ENCODE data around the gene MMS19.

Gene MMS19

GRCh38 chr10:97459933-97460332, 38.3 kb downstream of the MMS19 start:
- no peak for TF ChIP-seq CTCF (IDR thresholded peaks at IDR 0.05; ENCODE audit: insufficient read depth, low read length, missing control alignments)
- no peak overlapping the region for H3K4me3 ChIP-seq (ENCODE audit: low read depth, low read length)
- no peak for DNase-seq (ENCODE audit: low read depth, low spot score)
- POLR2A ChIA-PET: no interaction called here
- CTCF ChIA-PET: interaction anchor here (0.6 to 10.1 kb wide), 6 partner anchors 8 to 153 kb away, joined by 3 to 188 read pairs (median 4); no protein-coding TSS in a partner anchor

- no peak overlapping the region for H3K4me3 ChIP-seq (ENCODE audit: low read depth, low read length)
- no peak for TF ChIP-seq CTCF (IDR thresholded peaks at IDR 0.05; ENCODE audit: insufficient read depth, low read length, missing control alignments)
- CTCF ChIA-PET: interaction anchor here (0.6 to 10.1 kb wide), 5 partner anchors 9 to 94 kb away, joined by 3 to 188 read pairs (median 3); no protein-coding TSS in a partner anchor
- DNase-seq (ENCODE audit: low read depth, low spot score): no peak
- POLR2A ChIA-PET: no interaction called here
Observed at GRCh38 chr10:97459111-97459510, 39.1 kb downstream of the MMS19 start.

- DNase-seq (ENCODE audit: low read depth, low spot score): no peak
- no peak overlapping the region for H3K4me3 ChIP-seq (ENCODE audit: low read depth, low read length)
- ChIA-PET CTCF (interaction anchor here (1.2 to 4.8 kb wide), 3 partner anchors 7 to 156 kb away, joined by 3 to 27 read pairs (median 8); no protein-coding TSS in a partner anchor), POLR2A (no interaction called here)
- TF ChIP-seq CTCF (IDR thresholded peaks at IDR 0.05; ENCODE audit: insufficient read depth, low read length, missing control alignments): no peak
Observed at GRCh38 chr10:97456686-97457065, 41.5 kb downstream of the MMS19 start.

GRCh38 chr10:97456034-97456685, 42.1 kb downstream of the MMS19 start:
- TF ChIP-seq CTCF (IDR thresholded peaks at IDR 0.05; ENCODE audit: insufficient read depth, low read length, missing control alignments): no peak
- ChIA-PET POLR2A (no interaction called here), CTCF (interaction anchor here (1.2 to 4.8 kb wide), 4 partner anchors 8 to 156 kb away, joined by 3 to 27 read pairs (median 6); no protein-coding TSS in a partner anchor)

GRCh38 chr10:97454330-97455036, 43.7 kb downstream of the MMS19 start:
- DNase-seq (ENCODE audit: low read depth, low spot score): no peak
- CTCF ChIA-PET: interaction anchor here (0.7 to 4.8 kb wide), 7 partner anchors 10 to 158 kb away, joined by 3 to 27 read pairs (median 4); partner anchors contain the start of gene ANKRD2

More at GRCh38 chr10:97456034-97456685, 42.1 kb downstream of the MMS19 start:
- no peak for DNase-seq (ENCODE audit: low read depth, low spot score)
- H3K4me3 ChIP-seq (ENCODE audit: low read depth, low read length): no peak overlapping the region

More at GRCh38 chr10:97454330-97455036, 43.7 kb downstream of the MMS19 start:
- POLR2A ChIA-PET: no interaction called here
- no peak for TF ChIP-seq CTCF (IDR thresholded peaks at IDR 0.05; ENCODE audit: insufficient read depth, low read length, missing control alignments)
- no peak overlapping the region for H3K4me3 ChIP-seq (ENCODE audit: low read depth, low read length)

Measured in AG04449 (cell line).